NCI-H1048 (cell line): ENCODE data around the gene POU2AF3.

ENCODE experiments used
- DNase-seq: peaks from one replicate; lab custom pipeline; 2025; lab: John Stamatoyannopoulos, UW

The POU2AF3 gene

DNA sequence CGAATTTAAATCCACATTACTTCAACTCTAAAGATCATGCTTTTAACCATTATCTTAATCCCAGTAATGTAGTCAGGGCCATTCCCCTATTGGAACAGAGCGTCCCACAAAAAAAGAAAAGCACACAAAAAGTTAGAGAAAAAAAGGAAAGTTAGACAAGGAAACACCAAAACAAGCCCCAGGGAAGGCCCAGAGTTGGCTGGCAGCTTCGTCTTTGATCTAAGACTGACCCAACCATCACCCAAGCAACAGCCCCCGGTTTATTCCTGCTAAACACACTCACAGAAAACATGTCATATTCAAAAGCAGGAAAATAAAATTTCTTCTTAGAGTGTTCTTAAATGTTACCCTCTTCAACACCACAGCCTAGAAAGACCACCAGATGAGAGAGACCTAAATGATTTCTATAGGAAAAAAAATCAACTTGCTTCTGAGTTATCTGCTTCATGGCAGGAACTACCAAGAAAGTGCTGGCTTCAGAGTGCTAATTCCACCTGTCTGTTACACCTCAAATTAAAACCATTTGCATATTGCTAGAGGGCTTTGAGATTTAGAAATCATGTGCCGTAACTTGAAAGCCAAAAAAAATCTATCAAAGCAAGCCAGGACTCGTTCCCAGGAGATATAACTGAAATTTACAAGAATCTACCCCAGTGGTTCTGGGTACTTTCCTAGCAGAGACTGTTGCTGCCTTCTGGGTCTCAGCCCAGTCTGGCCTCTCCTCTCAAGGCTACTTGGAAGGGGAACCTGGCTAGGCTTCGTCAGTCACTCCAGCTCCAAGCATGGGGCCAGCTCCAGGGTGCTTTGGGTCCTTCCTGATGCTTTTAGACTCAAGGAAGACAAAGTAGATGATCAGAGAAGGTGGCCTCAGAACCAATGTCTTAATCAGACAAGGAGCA lies 31.2 kb downstream of the POU2AF3 start:
- DNase-seq: peak; percentile 39

DNA sequence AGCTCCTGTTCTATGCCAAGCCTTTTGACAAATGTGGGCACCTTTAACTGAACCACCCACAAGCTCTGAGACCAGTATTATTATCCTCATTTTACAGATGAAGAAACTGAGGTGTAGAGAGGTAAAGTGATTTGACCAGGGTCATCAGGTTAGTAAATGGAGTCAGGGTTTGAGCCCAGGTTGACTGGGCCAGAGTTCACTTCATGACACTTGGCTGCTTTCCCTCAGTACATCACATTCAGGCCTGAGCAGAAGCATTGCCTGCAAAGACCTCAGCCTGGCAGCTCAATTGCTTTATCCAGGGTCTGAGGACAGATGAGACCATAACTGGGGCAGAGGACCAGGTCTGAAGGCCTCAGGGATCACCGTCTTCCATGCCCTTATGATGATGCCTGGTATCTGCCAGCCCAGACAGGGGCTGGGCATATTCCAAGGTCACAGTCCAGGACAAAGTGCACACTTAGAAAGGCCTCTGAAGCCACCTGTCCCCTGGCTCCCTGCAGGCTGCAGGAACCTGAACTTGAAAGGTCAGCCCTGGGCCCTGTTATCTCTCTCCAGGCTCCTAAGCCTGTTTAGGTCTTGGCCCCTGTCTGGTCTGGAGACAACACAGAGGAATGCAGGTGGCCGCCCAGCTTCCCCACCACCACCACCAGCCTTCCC lies 32.0 kb downstream of the POU2AF3 start:
- DNase-seq: no peak

DNA sequence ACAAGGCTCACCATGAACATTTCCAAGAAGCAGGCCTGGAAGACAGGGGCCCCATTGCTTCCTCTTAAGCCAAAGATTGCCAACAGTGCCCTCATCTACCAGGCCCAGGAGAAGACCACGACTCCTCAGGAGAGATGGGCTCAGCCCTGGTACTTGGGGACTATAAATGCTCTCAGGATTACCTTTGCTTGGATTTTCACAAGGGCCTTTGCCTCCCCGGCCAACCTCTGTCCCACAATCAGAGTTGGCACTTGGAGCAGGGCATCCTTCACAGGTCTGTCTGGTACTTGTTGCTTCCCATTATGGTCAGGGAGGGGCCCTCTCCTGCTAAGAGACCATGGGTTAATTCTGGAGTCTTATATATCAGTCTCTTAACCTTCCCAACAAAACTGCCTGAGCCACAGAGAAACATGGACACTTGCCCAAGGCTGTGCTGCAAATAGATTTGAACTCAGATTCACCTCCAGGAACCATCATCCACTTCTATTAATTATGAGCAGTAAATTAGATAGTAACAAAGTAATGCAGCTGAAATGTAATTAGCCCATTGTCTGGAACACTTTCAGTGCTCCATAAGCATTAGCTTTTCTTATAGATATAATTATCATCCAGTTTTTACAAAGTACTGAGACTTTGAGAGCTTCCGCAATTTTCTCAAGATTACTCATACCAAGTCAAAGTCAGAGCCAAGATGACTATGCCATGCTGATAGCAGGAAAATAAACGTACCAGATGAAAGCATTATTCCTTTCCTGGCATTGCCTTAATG lies 33.5 kb downstream of the POU2AF3 start:
- DNase-seq: no peak

DNA sequence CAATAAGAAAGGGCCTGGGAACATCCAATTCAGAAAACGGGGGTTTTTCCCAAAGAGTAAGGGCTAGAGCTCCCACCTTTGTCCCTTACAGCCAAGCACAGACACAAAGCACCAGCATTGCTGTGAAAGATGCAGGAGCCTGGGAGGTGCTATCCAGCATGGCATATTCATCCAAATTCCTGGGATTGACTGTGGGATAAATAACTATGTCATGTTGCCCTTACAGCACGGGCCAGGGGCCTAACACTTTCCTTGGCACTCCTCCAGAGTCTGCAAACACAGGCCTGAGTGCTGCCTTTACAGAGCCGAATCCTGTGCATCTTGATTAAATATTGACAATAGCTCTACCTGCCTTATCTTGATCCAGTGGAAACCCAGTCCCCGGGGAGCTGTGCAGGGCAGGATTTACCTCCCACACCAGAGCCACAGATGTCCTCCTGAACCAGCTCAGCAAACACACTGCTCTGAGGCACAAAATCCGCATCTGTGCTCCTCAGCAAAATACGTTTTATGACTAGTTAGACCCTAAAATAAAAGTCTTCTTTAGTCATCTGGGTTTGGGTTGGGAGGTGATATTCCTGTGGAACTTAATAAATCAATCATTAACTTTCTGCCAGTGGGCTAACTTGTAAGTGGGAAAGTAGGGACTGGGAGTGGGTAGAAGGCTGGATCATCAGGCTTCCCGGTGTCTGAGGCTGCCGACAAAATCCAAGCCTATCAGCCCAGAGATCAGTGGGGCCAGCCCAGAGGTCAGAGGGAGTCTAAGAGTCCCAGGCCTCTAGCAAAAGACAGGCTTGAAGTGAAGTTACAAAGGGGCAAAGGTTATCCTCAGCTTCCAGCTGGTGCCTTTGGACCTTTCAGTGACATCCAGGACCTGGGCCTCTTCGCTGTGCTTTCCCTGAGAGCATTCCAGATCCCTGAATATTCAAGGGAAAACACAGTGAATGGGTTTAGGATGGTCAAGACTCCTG lies 36.5 kb downstream of the POU2AF3 start:
- no peak for DNase-seq

DNA sequence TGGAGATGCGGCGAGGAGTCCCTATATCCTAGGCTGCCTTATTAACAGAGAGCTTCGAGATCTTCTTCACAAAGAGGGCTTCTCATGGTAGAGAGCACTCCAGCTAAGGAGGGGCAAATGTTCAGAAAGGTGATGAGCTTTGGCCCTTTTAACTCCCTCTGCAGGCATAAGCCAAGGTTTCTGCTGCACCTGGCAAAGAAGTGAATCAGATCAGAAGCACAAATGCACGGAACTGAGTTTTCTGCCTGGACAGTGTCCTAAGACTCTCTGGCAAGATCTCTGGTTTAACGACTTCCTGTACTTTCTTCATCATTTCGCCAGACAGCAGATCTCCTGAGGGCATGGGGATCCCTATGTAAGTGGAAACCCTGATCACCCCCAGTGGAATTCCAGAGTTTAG lies 37.2 kb downstream of the POU2AF3 start:
- DNase-seq: no peak

DNA sequence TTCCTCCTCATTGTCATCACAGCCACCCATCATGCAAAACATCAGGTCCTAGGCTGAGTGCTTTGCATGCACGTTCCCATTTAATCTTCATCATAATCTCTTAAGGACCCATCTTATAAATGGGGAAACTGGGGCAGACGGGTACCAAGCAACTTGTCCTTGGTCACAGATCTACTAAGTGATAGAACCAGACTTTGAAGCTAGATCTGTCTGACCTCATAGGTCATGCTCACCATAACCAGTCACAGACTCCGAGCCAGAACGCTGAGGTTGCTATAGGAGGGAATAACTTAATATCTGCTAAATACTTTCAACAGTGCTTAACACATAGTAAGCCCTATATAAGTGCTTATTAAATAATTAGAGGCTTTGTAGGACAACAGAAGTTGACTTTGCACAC lies 37.7 kb downstream of the POU2AF3 start:
- DNase-seq: no peak

DNA sequence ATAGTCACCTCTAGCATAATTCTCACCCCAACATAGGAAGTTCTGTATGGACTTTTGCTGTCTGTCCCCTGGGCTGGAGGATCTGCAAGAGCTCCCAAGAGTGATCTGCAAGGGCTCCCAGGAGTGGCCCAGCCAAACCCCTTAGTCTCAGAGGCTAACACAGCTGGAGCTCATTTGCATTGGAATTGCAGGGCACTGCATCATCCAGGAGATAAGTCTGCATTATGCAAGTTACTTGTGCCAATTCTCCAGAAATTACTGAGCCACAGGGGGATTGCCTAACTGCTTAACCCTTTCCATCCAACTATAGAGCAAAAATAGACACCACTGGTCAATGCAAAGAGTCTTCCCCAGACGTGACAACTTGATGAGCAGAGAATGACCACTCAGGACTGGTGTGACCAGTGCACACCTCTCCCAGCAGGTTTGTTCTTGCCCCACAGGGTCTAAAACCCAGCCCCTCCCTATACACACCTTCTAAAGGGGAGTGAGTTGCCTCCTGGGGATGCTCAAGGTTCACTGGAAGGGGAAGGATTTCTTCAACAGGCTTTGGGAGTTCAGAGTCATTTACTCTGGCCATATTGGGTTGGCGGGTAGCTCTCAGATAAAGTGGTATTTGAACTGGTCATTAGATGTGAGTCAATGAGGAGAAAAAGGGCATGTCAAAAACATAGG lies 38.4 kb downstream of the POU2AF3 start:
- peak; percentile 75 for DNase-seq

DNA sequence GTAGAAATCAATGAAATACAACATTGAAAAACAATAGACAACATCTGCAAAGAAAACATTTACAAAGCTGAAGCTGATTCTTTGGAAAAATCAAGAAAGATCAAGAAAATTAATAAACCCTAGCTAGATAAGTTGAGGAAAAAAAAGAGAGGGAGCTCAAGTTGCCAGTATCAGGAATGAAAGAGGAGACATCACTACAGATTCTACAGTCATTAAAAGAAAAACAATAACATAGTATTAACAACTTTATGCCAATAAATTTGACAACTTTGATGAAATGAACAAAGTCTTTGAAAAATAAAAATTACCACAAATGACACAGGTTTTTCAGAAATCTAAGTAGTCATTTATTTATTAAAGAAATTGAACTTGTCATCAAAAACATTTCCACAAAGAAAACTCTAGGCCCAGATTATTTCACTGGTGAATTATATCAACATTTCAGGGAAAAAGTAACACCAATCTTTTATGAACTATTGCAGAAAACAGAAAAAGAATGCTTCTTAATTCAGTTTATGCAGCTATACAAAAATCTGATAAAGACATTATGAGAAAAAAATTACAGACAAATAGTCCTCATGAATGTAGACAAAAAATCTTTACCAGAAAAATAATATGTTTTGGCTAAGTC lies 41.5 kb downstream of the POU2AF3 start:
- no peak for DNase-seq

DNA sequence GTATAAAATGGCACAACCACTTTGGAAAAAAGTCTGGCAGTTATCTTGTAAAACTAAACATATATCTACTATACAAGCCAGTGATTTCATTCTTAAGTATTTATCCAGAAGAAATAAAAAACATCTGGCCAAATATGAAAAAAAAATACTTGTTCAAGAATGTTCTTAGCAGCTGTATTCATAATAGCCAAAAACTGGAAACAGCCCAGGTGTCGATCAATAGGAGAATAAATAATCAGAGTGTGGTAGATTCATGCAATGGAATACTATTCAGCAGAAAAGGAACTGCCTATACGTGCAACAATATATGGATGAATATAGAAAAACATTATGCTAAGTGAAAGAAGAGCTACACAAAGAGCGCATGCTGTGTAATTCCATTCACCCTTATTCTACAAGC lies 44.0 kb downstream of the POU2AF3 start:
- no peak for DNase-seq

DNA sequence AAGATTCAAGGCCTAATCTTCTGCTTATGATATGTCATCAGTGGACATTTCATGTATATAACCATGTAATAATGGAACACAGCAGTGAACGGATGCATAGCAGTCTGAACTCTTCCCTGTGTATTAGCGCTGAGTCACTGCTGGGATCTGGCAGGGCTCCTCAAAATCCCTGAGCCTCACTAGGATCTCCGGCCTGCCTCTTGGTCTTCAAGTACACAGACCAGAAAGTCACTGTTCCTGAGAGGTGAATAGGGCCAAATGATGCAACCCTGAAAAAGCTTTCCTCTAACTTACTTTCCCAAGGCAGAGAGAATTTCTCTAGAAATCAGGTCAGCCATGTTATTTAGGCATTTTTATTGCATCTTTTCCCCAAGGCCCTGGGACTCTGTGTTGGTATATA lies 45.7 kb downstream of the POU2AF3 start:
- DNase-seq: no peak

DNA sequence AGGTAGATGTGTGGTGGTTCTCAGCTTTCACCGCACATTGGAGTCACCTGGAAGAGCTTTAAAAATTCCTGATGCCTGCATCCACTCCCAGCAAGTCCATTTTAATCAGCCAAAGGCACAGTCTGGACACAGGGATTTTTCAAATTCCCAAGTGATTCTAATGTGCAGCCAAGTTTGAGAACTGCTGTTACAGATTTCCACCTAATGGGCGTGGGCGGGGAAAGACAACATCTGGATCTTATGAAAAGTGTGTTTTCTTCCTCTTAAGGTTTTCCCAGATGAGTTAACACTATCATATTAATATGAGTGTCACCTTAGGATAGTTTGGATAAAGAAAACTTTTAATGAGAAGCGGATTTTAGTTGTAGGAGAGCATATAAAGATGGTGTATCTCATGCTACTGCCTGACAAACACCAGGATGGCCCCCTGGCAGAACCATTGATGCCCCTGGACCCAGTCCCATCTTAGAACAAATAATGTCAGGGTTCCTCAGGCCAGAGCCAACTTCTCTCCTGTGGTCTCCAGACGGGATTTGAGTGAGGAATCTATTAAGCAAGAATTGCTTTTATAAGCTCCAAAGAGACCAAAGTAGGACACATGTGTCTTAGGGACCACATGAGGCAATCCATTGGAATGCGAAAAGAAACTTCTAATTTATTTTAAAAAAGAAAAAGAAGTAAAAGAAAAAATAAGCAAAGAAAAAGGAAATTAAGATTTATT lies 48.8 kb downstream of the POU2AF3 start:
- no peak for DNase-seq

DNA sequence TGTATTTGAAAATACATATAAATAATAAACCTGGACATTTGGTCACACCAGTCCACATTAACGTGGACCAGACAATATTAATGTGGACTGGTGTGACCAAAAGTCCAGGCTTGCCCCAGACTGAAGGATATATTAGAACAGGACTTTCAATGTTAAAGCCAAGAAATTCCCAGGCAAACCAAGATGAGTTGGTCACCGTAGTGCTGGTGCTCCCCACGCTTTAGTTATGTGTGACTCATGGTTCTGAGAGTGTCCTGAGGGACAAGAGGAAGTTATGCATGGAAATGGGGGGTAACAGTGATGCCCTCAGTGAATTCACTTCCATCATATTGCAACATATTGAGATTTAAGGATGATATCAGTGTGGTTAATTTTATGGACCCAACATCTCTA lies 49.4 kb downstream of the POU2AF3 start:
- no peak for DNase-seq

DNA sequence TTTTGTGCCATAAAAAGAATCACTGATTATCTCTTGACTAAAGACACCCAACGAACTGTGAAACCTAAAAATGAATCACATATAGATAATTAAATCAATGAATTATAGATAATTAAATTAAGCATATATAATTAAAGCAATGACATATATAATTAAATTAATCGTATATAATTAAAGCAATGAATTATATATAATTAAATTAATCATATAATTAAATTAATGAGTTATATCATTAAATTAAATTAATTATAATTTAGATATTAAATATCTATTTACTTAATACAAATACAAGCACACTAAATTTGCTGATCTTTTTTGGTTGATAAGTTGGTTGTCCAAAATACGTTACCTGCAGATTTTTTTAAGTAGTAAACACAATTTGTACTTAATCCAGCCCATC lies 49.8 kb downstream of the POU2AF3 start:
- no peak for DNase-seq

DNA sequence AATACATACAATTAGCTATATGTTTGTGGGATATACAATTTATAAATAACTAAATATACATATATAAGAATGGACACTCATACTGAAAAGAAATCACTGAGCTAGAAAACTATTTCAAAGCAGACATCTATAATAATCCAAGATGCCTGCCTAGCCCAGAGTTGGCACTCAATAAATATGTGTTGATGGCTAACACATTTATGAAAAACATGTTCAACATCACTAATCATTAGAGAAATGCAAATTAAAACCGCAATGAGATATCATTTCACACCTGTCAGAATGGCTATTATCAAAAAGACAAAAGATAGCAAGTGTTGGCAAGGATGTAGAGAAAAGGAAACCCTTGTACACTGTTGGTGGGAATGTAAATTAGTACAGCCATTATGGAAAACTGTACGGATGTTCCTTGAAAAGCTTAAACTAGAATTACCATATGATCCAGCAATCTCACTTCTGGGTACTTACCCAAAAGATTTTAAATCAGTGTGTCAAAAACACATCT lies 50.9 kb downstream of the POU2AF3 start:
- DNase-seq: no peak

DNA sequence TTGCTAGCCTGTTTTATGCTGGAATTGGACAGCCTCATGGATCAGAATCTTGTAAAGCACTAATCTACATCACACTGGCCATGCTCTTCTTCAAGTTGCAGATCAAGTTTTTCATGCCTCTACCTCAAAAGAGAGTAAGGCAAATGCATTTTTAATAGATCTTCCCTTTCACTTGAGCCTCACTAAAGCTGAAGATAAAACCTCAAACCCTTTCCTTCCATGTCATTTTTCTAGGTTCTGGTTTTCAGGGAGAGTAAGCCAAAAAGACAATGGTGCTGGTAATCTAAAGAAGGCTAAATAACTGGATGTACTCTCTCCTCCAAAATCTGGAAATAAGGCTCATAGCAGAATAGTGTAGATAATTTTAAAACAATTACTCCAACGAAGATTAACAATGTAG lies 52.5 kb downstream of the POU2AF3 start:
- DNase-seq: no peak

DNA sequence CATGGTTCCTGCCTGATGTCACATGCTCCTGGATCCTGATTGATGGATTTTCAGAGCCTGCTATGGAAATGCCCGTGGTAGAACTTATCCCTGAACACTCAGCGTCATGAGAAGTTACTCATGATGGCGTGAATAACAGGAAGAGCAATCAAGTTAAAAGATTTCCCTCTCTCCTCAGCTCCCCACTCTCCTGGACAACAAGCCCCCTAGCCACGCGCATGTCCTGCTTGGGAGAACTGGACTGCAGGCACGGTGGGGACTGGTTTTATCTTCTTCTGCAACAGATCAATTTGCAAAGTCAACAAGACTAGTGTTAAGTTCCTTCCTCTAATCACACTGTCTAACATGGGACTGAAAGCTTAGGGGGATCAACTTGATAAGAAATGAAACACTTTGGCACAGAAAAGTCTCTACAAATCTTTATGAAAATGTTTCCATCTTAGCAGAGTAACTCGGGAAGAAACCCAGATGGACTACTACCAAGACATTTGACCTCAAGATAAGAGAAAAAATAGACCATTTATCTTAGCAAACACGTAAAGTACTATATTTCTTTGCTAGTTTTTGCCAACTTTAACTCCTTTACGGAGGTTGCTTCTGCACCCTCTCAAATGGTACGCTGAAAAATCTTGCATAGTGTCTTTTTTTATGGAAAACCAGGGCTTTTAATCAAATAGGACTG lies 53.2 kb downstream of the POU2AF3 start:
- no peak for DNase-seq

DNA sequence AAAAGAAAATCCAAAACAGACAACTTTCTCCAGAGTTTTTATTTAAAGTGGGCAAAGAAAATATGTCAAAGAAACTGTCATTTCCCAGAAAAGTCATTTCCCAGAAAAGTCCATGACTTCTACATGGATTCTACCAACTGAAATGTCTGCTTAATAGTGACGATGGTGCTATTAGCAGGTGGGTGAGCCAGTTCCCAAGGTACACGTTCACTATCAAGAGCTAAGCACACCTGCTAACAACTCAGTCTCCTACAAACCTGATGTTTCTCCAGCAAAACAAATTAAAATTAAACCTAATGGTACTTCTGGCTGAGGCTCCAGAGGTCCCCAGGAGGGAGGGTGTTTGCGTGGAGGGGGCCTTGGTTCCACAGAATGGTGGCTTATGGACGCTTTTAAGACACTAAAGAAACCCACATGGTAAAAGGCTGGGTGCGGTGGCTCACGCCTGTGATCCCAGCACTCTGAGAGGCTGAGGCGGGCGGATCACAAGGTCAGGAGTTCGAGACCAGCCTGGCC lies 53.9 kb downstream of the POU2AF3 start:
- DNase-seq: no peak

DNA sequence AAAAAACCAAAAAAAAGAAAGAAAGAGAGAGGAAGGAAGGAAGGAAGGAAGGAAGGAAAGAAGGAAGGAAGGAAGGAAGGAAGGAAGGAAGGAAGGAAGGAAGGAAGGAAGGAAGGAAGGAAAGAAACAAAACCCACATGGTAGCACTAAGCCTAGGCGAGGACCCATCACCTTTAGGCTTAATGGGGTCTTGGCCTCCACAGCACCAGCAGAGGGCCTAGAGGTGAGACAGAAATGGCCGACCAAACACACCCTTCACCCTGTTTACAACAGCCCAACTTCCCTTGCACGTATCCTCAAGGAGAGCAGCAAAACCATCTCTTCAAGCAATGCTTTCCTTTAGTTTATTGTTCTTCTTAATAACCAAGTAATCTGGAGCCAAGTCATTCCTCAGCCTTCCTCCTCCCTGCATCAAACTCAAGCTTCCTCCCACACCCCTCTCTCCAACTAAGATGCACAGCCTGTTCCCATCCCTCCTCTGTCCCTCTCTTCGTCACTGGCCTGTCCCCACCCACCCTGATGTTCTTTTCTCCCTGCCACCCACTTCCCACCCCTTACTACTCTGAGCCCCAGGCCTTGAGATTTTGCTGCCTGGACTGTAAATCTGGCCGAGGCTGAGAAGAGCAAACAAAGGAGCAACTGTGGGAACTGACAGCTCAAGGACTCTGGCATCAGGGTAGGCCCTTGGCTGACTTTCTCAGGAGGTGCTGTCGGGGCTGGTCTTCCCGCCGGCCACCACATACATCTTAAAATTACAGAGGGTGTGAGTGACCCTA lies 54.8 kb downstream of the POU2AF3 start:
- no peak for DNase-seq
